WTC11 (cell line): ENCODE data around the gene CFAP206. TPM values are rescaled to one million over a fixed set of nuclear protein-coding genes. Genes with fewer than 3 reads are reported as not detected.

Experiments used
- ATAC-seq: fragments of 200-7000 bp; cut with Tn5 transposase; 2 replicates; pipeline ENCODE4 v1.10.0; 2021; ENCODE audit warnings: mild to moderate bottlenecking, moderate library complexity
- CTCF ChIA-PET: fragments of 300-600 bp; sonication (Branson Sonifier 250); formaldehyde crosslinking; loops from one replicate; lab custom pipeline; 2021; ENCODE audit warnings: antibody characterized with exemption; lab: Charles Lee
- POLR2A ChIA-PET: fragments of 350-600 bp; sonication (Branson Sonifier 250); formaldehyde crosslinking; loops from one replicate; lab custom pipeline; 2021; ENCODE audit warnings: antibody characterized with exemption; lab: Charles Lee
- DNase-seq: peaks from one replicate; pipeline ENCODE4 v3.0.0; 2021; ENCODE audit warnings: low spot score
- H3K27ac Mint-ChIP-seq: 2 replicates; pipeline ENCODE4 v1.8.0; 2021; ENCODE audit warnings: mixed read lengths
- H3K27me3 Mint-ChIP-seq: 2 replicates; pipeline ENCODE4 v1.8.0; 2021; ENCODE audit warnings: low read depth, mild to moderate bottlenecking, moderate library complexity, mixed read lengths
- H3K36me3 Mint-ChIP-seq: 2 replicates; pipeline ENCODE4 v1.8.0; 2021; ENCODE audit warnings: mixed read lengths
- H3K4me1 Mint-ChIP-seq: 2 replicates; pipeline ENCODE4 v1.8.0; 2022; ENCODE audit warnings: mixed read lengths
- H3K4me3 Mint-ChIP-seq: 2 replicates; pipeline ENCODE4 v1.8.0; 2021; ENCODE audit warnings: mild to moderate bottlenecking, moderate library complexity, mixed read lengths
- H3K9me3 Mint-ChIP-seq: 2 replicates; pipeline ENCODE4 v1.8.0; 2021; ENCODE audit warnings: mixed read lengths
- FOXP1 ChIP-seq: sonication (generic); formaldehyde crosslinking; IDR thresholded peaks from 2 replicates; pipeline ENCODE4 v1.8.0; 2022; ENCODE audit warnings: missing genetic modification reagents, mild to moderate bottlenecking, moderate library complexity, borderline replicate concordance
- HMGA2 ChIP-seq: fragments of 250-450 bp; sonication (Bioruptor Pico); IDR thresholded peaks from 2 replicates; pipeline ENCODE4 v1.4.0; 2021; ENCODE audit warnings: mild to moderate bottlenecking, moderate library complexity
- JUN ChIP-seq: sonication (generic); formaldehyde crosslinking; IDR thresholded peaks from 2 replicates; pipeline ENCODE4 v1.8.0; 2023; ENCODE audit warnings: mild to moderate bottlenecking, missing genetic modification reagents
- NFATC4 ChIP-seq: fragments of 250-450 bp; sonication (Bioruptor Pico); IDR thresholded peaks from 2 replicates; pipeline ENCODE4 v1.9.0; 2021; ENCODE audit warnings: mild to moderate bottlenecking
- NR1H2 ChIP-seq: sonication (generic); formaldehyde crosslinking; IDR thresholded peaks from 2 replicates; pipeline ENCODE4 v1.9.0; 2021; ENCODE audit warnings: mild to moderate bottlenecking, moderate library complexity, missing genetic modification reagents
- SP1 ChIP-seq: sonication (generic); formaldehyde crosslinking; conservative IDR thresholded peaks from 2 replicates; pipeline ENCODE4 v1.8.1; 2022; ENCODE audit warnings: missing genetic modification reagents
- ZNF396 ChIP-seq: fragments of 250-450 bp; sonication (Bioruptor Pico); IDR thresholded peaks from 2 replicates; pipeline ENCODE4 v1.8.0; 2021; ENCODE audit warnings: mild to moderate bottlenecking, moderate library complexity, borderline replicate concordance
- total RNA-seq: library from RNA; stranded (reverse); gene quantifications from 3 replicates; pipeline ENCODE4 v1.2.3, GENCODE V29; 2021
- TF ChIP-seq, protein P1 (sequence below): sonication (generic); formaldehyde crosslinking; IDR thresholded peaks from 2 replicates; pipeline ENCODE4 v1.8.0; 2022; ENCODE audit warnings: mild to moderate bottlenecking, missing genetic modification reagents
- TF ChIP-seq, protein P2 (sequence below): fragments of 200-600 bp; IDR thresholded peaks from 2 replicates; pipeline ENCODE4 v1.8.0; 2022; ENCODE audit warnings: antibody characterized with exemption
- TF ChIP-seq, protein P3 (sequence below): sonication (generic); formaldehyde crosslinking; IDR thresholded peaks from 2 replicates; pipeline ENCODE4 v1.8.1; 2023; ENCODE audit warnings: mild to moderate bottlenecking, missing genetic modification reagents, moderate library complexity
- TF ChIP-seq, protein P4 (sequence below): sonication (generic); formaldehyde crosslinking; IDR thresholded peaks from 2 replicates; pipeline ENCODE4 v1.8.1; 2023; ENCODE audit warnings: mild to moderate bottlenecking, missing genetic modification reagents, moderate library complexity
- TF ChIP-seq, protein P5 (sequence below): sonication (generic); formaldehyde crosslinking; conservative IDR thresholded peaks from 2 replicates; pipeline ENCODE4 v1.8.1; 2023; ENCODE audit warnings: mild to moderate bottlenecking, low read depth, missing genetic modification reagents, moderate library complexity
- TF ChIP-seq, protein P6 (sequence below): sonication (generic); formaldehyde crosslinking; IDR thresholded peaks from 2 replicates; pipeline ENCODE4 v1.8.0; 2023; ENCODE audit warnings: missing genetic modification reagents, mild to moderate bottlenecking, borderline replicate concordance

Gene CFAP206
- total RNA-seq, 1 experiment from 2014 or later, result not detected

DNA sequence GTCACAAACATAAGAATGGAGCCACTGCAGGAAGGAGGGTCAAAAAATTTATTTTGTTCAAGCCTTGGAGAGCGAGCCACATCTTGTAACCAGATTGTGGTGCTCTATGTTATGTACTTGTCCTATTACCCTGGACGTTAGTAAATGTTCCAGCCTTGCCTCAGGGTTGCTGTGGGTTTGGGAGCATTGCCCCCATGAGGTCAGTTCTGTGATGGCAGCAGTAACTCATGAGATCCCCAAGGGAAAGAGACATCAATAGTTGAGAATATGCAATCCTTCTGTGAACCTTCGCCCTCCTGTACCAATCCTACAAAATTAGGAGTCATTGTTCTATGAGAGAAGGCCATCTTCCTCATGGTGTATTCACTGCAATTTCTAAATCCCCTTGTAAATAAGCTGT, 16.4 kb upstream of the CFAP206 start:
- TF ChIP-seq, protein P1, sequence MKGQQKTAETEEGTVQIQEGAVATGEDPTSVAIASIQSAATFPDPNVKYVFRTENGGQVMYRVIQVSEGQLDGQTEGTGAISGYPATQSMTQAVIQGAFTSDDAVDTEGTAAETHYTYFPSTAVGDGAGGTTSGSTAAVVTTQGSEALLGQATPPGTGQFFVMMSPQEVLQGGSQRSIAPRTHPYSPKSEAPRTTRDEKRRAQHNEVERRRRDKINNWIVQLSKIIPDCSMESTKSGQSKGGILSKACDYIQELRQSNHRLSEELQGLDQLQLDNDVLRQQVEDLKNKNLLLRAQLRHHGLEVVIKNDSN (CRISPR knock-in tag), result no peak
- TF ChIP-seq, protein P2, sequence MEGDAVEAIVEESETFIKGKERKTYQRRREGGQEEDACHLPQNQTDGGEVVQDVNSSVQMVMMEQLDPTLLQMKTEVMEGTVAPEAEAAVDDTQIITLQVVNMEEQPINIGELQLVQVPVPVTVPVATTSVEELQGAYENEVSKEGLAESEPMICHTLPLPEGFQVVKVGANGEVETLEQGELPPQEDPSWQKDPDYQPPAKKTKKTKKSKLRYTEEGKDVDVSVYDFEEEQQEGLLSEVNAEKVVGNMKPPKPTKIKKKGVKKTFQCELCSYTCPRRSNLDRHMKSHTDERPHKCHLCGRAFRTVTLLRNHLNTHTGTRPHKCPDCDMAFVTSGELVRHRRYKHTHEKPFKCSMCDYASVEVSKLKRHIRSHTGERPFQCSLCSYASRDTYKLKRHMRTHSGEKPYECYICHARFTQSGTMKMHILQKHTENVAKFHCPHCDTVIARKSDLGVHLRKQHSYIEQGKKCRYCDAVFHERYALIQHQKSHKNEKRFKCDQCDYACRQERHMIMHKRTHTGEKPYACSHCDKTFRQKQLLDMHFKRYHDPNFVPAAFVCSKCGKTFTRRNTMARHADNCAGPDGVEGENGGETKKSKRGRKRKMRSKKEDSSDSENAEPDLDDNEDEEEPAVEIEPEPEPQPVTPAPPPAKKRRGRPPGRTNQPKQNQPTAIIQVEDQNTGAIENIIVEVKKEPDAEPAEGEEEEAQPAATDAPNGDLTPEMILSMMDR, result peak; percentile 39; the same call in 1 of the 2 replicates
- ATAC-seq (peak; percentile 94), DNase-seq (peak; percentile 61)
- H3K9me3 Mint-ChIP-seq, result no peaks in the 10 kb centered on the region
- no peaks in the 10 kb centered on the region for H3K27me3 Mint-ChIP-seq
- POLR2A ChIA-PET, result no interaction called here
- H3K4me1 Mint-ChIP-seq, result peaks cover 4% of the 10 kb centered on the region; the same call in 1 of the 2 replicates
- no peak overlapping the region for H3K4me3 Mint-ChIP-seq
- CTCF ChIA-PET, result interaction anchor here (0.7 to 1.2 kb wide), 2 partner anchors 325 to 522 kb away, joined by 3 to 4 read pairs; no protein-coding TSS in a partner anchor
- no peaks in the 10 kb centered on the region for H3K36me3 Mint-ChIP-seq
- H3K27ac Mint-ChIP-seq, result no peak overlapping the region

DNA sequence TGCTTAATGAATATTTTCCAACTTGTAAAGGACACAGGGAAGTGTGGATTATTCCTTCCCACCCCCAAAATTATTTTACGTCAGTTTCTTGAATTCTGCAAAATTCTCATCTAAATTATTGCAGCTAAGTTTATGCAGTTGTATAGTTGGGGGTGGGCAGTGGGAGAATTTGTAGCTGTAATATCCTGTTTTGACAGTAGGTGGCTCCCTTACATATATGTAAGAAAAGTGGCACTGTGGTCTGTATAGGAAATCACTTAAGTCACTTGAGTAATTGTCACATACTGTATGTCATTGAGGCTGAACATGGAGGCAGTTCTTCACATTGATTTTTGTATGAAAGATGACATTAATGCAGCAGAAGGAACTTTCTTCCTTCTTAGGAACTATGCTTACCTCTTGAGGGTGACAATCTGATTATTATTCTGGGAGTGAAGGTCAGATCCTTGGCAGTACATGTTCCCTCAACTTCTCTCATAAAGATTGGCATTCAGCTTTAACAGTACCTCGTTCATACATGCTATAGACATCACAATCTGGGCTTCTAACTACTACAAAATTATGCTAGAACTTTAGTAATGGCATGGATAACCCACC, 14.6 kb upstream of the CFAP206 start:
- TF ChIP-seq, protein P3, sequence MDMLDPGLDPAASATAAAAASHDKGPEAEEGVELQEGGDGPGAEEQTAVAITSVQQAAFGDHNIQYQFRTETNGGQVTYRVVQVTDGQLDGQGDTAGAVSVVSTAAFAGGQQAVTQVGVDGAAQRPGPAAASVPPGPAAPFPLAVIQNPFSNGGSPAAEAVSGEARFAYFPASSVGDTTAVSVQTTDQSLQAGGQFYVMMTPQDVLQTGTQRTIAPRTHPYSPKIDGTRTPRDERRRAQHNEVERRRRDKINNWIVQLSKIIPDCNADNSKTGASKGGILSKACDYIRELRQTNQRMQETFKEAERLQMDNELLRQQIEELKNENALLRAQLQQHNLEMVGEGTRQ (CRISPR knock-in tag), result no peak
- TF ChIP-seq, protein P2, result peak; percentile 61
- H3K4me3 Mint-ChIP-seq, result no peak overlapping the region

DNA sequence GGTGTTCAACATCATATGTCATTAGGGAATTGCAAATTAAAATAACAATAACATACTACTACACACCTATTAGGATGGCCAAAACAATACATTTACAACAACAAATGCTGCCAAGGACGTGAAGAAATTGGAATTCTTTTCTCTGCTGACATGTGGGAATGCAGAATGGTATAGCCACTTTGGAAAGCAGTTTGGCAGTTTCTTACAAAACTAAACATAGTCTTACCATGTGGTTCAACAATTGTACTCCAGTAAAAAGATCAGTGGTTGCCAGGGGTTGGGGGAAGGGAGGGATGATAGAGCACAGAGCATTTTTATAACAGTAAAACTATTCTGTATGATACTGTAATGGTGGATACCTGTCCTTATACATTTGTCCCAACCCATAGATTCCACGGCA, 12.3 kb upstream of the CFAP206 start:
- Mint-ChIP-seq H3K27ac (no peak overlapping the region), H3K4me1 (peaks cover 4% of the 10 kb centered on the region; the same call in 1 of the 2 replicates), H3K27me3 (peaks cover 6% of the 10 kb centered on the region; the same call in 1 of the 2 replicates), H3K36me3 (no peaks in the 10 kb centered on the region), H3K4me3 (no peak overlapping the region), H3K9me3 (no peaks in the 10 kb centered on the region)
- DNase-seq, result no peak
- ChIA-PET CTCF (no interaction called here), POLR2A (no interaction called here)
- no peak for ATAC-seq
- TF ChIP-seq NR1H2 (CRISPR knock-in tag), result no peak
- TF ChIP-seq, protein P4, sequence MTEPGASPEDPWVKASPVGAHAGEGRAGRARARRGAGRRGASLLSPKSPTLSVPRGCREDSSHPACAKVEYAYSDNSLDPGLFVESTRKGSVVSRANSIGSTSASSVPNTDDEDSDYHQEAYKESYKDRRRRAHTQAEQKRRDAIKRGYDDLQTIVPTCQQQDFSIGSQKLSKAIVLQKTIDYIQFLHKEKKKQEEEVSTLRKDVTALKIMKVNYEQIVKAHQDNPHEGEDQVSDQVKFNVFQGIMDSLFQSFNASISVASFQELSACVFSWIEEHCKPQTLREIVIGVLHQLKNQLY, result no peak
- no peak for TF ChIP-seq ZNF396
- no peak for TF ChIP-seq HMGA2
- TF ChIP-seq, protein P3 (CRISPR knock-in tag), result no peak
- TF ChIP-seq JUN (CRISPR knock-in tag), result no peak
- TF ChIP-seq, protein P5, sequence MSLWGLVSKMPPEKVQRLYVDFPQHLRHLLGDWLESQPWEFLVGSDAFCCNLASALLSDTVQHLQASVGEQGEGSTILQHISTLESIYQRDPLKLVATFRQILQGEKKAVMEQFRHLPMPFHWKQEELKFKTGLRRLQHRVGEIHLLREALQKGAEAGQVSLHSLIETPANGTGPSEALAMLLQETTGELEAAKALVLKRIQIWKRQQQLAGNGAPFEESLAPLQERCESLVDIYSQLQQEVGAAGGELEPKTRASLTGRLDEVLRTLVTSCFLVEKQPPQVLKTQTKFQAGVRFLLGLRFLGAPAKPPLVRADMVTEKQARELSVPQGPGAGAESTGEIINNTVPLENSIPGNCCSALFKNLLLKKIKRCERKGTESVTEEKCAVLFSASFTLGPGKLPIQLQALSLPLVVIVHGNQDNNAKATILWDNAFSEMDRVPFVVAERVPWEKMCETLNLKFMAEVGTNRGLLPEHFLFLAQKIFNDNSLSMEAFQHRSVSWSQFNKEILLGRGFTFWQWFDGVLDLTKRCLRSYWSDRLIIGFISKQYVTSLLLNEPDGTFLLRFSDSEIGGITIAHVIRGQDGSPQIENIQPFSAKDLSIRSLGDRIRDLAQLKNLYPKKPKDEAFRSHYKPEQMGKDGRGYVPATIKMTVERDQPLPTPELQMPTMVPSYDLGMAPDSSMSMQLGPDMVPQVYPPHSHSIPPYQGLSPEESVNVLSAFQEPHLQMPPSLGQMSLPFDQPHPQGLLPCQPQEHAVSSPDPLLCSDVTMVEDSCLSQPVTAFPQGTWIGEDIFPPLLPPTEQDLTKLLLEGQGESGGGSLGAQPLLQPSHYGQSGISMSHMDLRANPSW, result no peak
- no peak for TF ChIP-seq SP1
- no peak for TF ChIP-seq FOXP1 (CRISPR knock-in tag)
- TF ChIP-seq NFATC4 (CRISPR knock-in tag), result no peak
- TF ChIP-seq, protein P6, sequence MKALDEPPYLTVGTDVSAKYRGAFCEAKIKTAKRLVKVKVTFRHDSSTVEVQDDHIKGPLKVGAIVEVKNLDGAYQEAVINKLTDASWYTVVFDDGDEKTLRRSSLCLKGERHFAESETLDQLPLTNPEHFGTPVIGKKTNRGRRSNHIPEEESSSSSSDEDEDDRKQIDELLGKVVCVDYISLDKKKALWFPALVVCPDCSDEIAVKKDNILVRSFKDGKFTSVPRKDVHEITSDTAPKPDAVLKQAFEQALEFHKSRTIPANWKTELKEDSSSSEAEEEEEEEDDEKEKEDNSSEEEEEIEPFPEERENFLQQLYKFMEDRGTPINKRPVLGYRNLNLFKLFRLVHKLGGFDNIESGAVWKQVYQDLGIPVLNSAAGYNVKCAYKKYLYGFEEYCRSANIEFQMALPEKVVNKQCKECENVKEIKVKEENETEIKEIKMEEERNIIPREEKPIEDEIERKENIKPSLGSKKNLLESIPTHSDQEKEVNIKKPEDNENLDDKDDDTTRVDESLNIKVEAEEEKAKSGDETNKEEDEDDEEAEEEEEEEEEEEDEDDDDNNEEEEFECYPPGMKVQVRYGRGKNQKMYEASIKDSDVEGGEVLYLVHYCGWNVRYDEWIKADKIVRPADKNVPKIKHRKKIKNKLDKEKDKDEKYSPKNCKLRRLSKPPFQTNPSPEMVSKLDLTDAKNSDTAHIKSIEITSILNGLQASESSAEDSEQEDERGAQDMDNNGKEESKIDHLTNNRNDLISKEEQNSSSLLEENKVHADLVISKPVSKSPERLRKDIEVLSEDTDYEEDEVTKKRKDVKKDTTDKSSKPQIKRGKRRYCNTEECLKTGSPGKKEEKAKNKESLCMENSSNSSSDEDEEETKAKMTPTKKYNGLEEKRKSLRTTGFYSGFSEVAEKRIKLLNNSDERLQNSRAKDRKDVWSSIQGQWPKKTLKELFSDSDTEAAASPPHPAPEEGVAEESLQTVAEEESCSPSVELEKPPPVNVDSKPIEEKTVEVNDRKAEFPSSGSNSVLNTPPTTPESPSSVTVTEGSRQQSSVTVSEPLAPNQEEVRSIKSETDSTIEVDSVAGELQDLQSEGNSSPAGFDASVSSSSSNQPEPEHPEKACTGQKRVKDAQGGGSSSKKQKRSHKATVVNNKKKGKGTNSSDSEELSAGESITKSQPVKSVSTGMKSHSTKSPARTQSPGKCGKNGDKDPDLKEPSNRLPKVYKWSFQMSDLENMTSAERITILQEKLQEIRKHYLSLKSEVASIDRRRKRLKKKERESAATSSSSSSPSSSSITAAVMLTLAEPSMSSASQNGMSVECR (CRISPR knock-in tag), result no peak

More for the DNA sequence above, 14.6 kb upstream of the CFAP206 start:
- ChIA-PET POLR2A (no interaction called here), CTCF (interaction anchor here (0.6 to 2.6 kb wide), 28 partner anchors 8 to 326 kb away, joined by 3 to 24 read pairs (median 4); partner anchors contain the start of gene CFAP206)
- peaks cover 4% of the 10 kb centered on the region; the same call in 1 of the 2 replicates for H3K4me1 Mint-ChIP-seq
- ATAC-seq, result peak; percentile 80
- H3K27me3 Mint-ChIP-seq, result no peaks in the 10 kb centered on the region
- DNase-seq, result no peak
- no peaks in the 10 kb centered on the region for H3K36me3 Mint-ChIP-seq
- no peak overlapping the region for H3K27ac Mint-ChIP-seq
- no peaks in the 10 kb centered on the region for H3K9me3 Mint-ChIP-seq
